CD4-positive, alpha-beta T cell treated with Interleukin-1 beta for 1 hour (primary cell): ENCODE measurements around the gene THADA.

Source experiments
- DNase-seq, 2 donors: peaks; one replicate each; pipeline ENCODE4 v3.0.0-alpha.2; 2020 to 2022

THADA gene

GRCh38 chr2:43343573-43344304 is 252.1 kb downstream of the THADA start:
- DNase-seq = no peak

GRCh38 chr2:43341959-43342757 is 253.7 kb downstream of the THADA start:
- no peak for DNase-seq

- no peak for DNase-seq
These were observed 254.9 kb downstream of the THADA start for GRCh38 chr2:43340945-43341356.

- DNase-seq = no peak
These were observed 255.8 kb downstream of the THADA start for GRCh38 chr2:43340066-43340465.

- DNase-seq = no peak
These were observed 262.1 kb downstream of the THADA start for GRCh38 chr2:43333656-43334144.

- no peak for DNase-seq
These were observed 262.7 kb downstream of the THADA start for GRCh38 chr2:43333101-43333655.

- no peak for DNase-seq
These were observed 263.2 kb downstream of the THADA start for GRCh38 chr2:43332653-43333052.

GRCh38 chr2:43331422-43331821 is 264.4 kb downstream of the THADA start:
- DNase-seq = no peak

GRCh38 chr2:43329637-43330036 is 266.2 kb downstream of the THADA start:
- DNase-seq = no peak

- DNase-seq = no peak
These were observed 267.0 kb downstream of the THADA start for GRCh38 chr2:43328832-43329231.

GRCh38 chr2:43328133-43328532 is 267.7 kb downstream of the THADA start:
- no peak for DNase-seq

GRCh38 chr2:43327119-43327518 is 268.7 kb downstream of the THADA start:
- DNase-seq = no peak

- DNase-seq = no peak
These were observed 269.6 kb downstream of the THADA start for GRCh38 chr2:43326101-43326825.

- DNase-seq = no peak
These were observed 270.6 kb downstream of the THADA start for GRCh38 chr2:43325107-43325811.

- no peak for DNase-seq
These were observed 271.4 kb downstream of the THADA start for GRCh38 chr2:43324259-43325106.

- DNase-seq = no peak
These were observed 272.0 kb downstream of the THADA start for GRCh38 chr2:43323857-43324256.

GRCh38 chr2:43321446-43321845 is 274.4 kb downstream of the THADA start:
- no peak for DNase-seq

GRCh38 chr2:43319541-43319940 is 276.3 kb downstream of the THADA start:
- DNase-seq = no peak

GRCh38 chr2:43318791-43319190 is 277.0 kb downstream of the THADA start:
- no peak for DNase-seq

- no peak for DNase-seq
These were observed 278.2 kb downstream of the THADA start for GRCh38 chr2:43317680-43318079.

GRCh38 chr2:43317194-43317593 is 278.6 kb downstream of the THADA start:
- no peak for DNase-seq
